Measurements from ENCODE around the gene ALDH8A1.

DNA sequence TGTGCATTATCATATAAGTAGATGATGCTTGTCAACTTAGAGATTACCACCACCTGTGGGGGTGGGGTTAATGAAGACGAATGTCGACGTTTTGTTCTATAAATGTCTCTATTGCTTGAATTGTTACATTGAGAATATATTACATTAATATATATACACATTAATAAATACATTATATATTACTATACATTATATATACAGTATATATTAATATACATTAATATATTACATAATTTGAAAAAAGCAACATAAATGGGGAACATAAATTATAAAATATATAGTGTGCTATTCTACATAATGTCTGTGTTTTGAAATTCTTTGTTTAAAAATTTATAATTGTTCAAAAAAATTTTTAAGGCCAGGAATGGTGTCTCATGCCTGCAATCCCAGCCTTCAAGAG, 81.1 kb downstream of the ALDH8A1 start:
- TF ChIP-seq, protein P1, sequence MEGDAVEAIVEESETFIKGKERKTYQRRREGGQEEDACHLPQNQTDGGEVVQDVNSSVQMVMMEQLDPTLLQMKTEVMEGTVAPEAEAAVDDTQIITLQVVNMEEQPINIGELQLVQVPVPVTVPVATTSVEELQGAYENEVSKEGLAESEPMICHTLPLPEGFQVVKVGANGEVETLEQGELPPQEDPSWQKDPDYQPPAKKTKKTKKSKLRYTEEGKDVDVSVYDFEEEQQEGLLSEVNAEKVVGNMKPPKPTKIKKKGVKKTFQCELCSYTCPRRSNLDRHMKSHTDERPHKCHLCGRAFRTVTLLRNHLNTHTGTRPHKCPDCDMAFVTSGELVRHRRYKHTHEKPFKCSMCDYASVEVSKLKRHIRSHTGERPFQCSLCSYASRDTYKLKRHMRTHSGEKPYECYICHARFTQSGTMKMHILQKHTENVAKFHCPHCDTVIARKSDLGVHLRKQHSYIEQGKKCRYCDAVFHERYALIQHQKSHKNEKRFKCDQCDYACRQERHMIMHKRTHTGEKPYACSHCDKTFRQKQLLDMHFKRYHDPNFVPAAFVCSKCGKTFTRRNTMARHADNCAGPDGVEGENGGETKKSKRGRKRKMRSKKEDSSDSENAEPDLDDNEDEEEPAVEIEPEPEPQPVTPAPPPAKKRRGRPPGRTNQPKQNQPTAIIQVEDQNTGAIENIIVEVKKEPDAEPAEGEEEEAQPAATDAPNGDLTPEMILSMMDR (conservative IDR thresholded peaks at IDR 0.05; ENCODE audit: low read length) = no peak
- TF ChIP-seq EZH2phosphoT487 (IDR thresholded peaks at IDR 0.05; ENCODE audit: borderline replicate concordance, low read depth, low read length) = no peak

All from OCI-LY7 (cell line).